H1 (cell line): ENCODE data around the gene RBP4. TPM values are rescaled to one million over a fixed set of nuclear protein-coding genes. Genes with fewer than 3 reads are reported as not detected.

Experiments
- CTCF ChIA-PET: fragments of 300-600 bp; sonication (Branson Sonifier 250); formaldehyde crosslinking; loops from one replicate; lab custom pipeline; 2021; ENCODE audit not compliant: partially characterized antibody; lab: Charles Lee
- POLR2A ChIA-PET: fragments of 300-600 bp; sonication (Branson Sonifier 250); formaldehyde crosslinking; loops from one replicate; lab custom pipeline; 2021; ENCODE audit warnings: inconsistent platforms; ENCODE audit not compliant: partially characterized antibody; lab: Charles Lee
- DNase-seq, 2 experiments: peaks; one replicate each; pipeline versions ENCODE4 v3.0.0 to v3.0.0-alpha.2; 2010 to 2022; ENCODE audit warnings: low spot score in 2 of 2, low read depth in 1 of 2, mixed read lengths in 1 of 2
- FAIRE-seq: peaks from 2 replicates; lab custom pipeline; 2011; peaks lifted over from hg19 to GRCh38; lab: Jason Lieb, UNC
- H2AFZ ChIP-seq: 2 replicates; pipeline ENCODE4 v1.8.1; 2012; ENCODE audit warnings: low read length, inconsistent platforms
- H2AK5ac ChIP-seq: 2 replicates; pipeline ENCODE4 v1.6.1; 2013; ENCODE audit warnings: low read depth, low read length
- H2BK120ac ChIP-seq: replicated peaks from 2 replicates; pipeline ENCODE3; 2013; ENCODE audit warnings: low read depth, low read length, inconsistent platforms
- H2BK12ac ChIP-seq: 2 replicates; pipeline ENCODE4 v1.6.1; 2013; ENCODE audit warnings: low read depth, low read length
- H2BK15ac ChIP-seq: 2 replicates; pipeline ENCODE4 v1.6.1; 2013; ENCODE audit warnings: low read length
- H2BK20ac ChIP-seq: 2 replicates; pipeline ENCODE4 v1.6.1; 2013; ENCODE audit warnings: low read length
- H2BK5ac ChIP-seq: 2 replicates; pipeline ENCODE4 v1.6.1; 2013; ENCODE audit warnings: low read depth, low read length
- H3K14ac ChIP-seq: 2 replicates; pipeline ENCODE4 v1.6.1; 2013; ENCODE audit warnings: inconsistent platforms; ENCODE audit not compliant: insufficient read length
- H3K18ac ChIP-seq: 2 replicates; pipeline ENCODE4 v1.6.1; 2013; ENCODE audit warnings: low read length; ENCODE audit errors: extremely low read depth
- H3K23ac ChIP-seq: 2 replicates; pipeline ENCODE4 v1.6.1; 2013; ENCODE audit warnings: inconsistent platforms; ENCODE audit not compliant: insufficient read length
- H3K23me2 ChIP-seq: 2 replicates; pipeline ENCODE4 v1.6.1; 2013; ENCODE audit warnings: low read depth, low read length
- H3K27ac ChIP-seq: 2 replicates; pipeline ENCODE4 v1.6.1; 2011; ENCODE audit warnings: low read depth, low read length, inconsistent platforms
- H3K27me3 ChIP-seq, 4 experiments: replicated peaks in 1 of 4; 1 replicate in 1 of 4; 2 replicates in 3 of 4; pipeline versions ENCODE4 v1.6.1 to v1.8.1; 2011 to 2013; ENCODE audit warnings: low read length in 3 of 4, mild to moderate bottlenecking in 3 of 4, inconsistent platforms in 2 of 4, mixed read lengths in 2 of 4, moderate library complexity in 1 of 4; ENCODE audit not compliant: control insufficient read depth in 3 of 4, insufficient read depth in 3 of 4; ENCODE audit errors: extremely low read depth in 1 of 4
- H3K36me3 ChIP-seq, 4 experiments: 2 replicates each; pipeline versions ENCODE4 v1.6.1 to v1.8.1; 2011 to 2013; ENCODE audit warnings: mild to moderate bottlenecking in 4 of 4, low read length in 3 of 4, moderate library complexity in 2 of 4, control low read depth in 1 of 4, inconsistent platforms in 1 of 4; ENCODE audit not compliant: insufficient read depth in 4 of 4, control insufficient read depth in 2 of 4
- H3K4ac ChIP-seq: replicated peaks from 2 replicates; pipeline ENCODE3; 2013; ENCODE audit warnings: low read length, low read depth, mixed read lengths, inconsistent platforms; ENCODE audit not compliant: insufficient read length
- H3K4me1 ChIP-seq, 4 experiments: replicated peaks in 1 of 4; 1 replicate in 1 of 4; 2 replicates in 3 of 4; pipeline versions ENCODE4 v1.6.1 to v1.8.1; 2011 to 2013; ENCODE audit warnings: low read length in 3 of 4, inconsistent platforms in 2 of 4, mixed read lengths in 1 of 4; ENCODE audit not compliant: insufficient read depth in 4 of 4, control insufficient read depth in 3 of 4
- H3K4me2 ChIP-seq, 2 experiments: 2 replicates each; pipeline versions ENCODE4 v1.6.1 to v1.8.1; 2011 to 2013; ENCODE audit warnings: low read depth in 2 of 2, low read length in 2 of 2, control low read depth in 1 of 2, inconsistent platforms in 1 of 2, mild to moderate bottlenecking in 1 of 2; ENCODE audit not compliant: insufficient read depth in 1 of 2
- H3K4me3 ChIP-seq, 4 experiments: fragments of 200-600, 300-600 bp in 1 of 4; sonication (generic), shearing (Covaris generic), sonication (Bioruptor Twin) in 1 of 4; 2 replicates each; pipeline versions ENCODE4 v1.5.1 to v1.8.1; 2011 to 2016; ENCODE audit warnings: low read length in 4 of 4, low read depth in 3 of 4, control low read depth in 2 of 4, inconsistent platforms in 2 of 4, mild to moderate bottlenecking in 2 of 4, mixed read lengths in 1 of 4, moderate library complexity in 1 of 4; ENCODE audit not compliant: insufficient read depth in 2 of 4; ENCODE audit errors: extremely low read depth in 1 of 4
- H3K56ac ChIP-seq: replicated peaks from 2 replicates; pipeline ENCODE3; 2013; ENCODE audit warnings: low read depth, mild to moderate bottlenecking, mixed read lengths, low read length, inconsistent platforms; ENCODE audit not compliant: insufficient read length
- H3K79me1 ChIP-seq: 2 replicates; pipeline ENCODE4 v1.6.1; 2013; ENCODE audit warnings: low read depth, low read length, control low read depth
- H3K79me2 ChIP-seq, 2 experiments: 2 replicates each; pipeline versions ENCODE4 v1.6.1 to v1.8.1; 2012 to 2013; ENCODE audit warnings: low read length in 2 of 2, mild to moderate bottlenecking in 2 of 2, inconsistent platforms in 1 of 2; ENCODE audit not compliant: insufficient read depth in 2 of 2, control insufficient read depth in 1 of 2
- H3K9ac ChIP-seq, 4 experiments: replicated peaks in 1 of 4; 1 replicate in 1 of 4; 2 replicates in 3 of 4; pipeline versions ENCODE4 v1.6.1 to v1.8.1; 2011 to 2013; ENCODE audit warnings: low read depth in 3 of 4, low read length in 3 of 4, control low read depth in 2 of 4, mild to moderate bottlenecking in 2 of 4, moderate library complexity in 2 of 4, inconsistent platforms in 1 of 4; ENCODE audit errors: extremely low read depth in 1 of 4
- H3K9me3 ChIP-seq, 2 experiments: 2 replicates each; pipeline versions ENCODE4 v1.6.1 to v1.8.1; 2012 to 2013; ENCODE audit warnings: mild to moderate bottlenecking in 2 of 2, moderate library complexity in 2 of 2, control low read depth in 1 of 2, inconsistent platforms in 1 of 2, low read depth in 1 of 2, low read length in 1 of 2, mixed read lengths in 1 of 2; ENCODE audit not compliant: insufficient read depth in 2 of 2
- H4K20me1 ChIP-seq, 2 experiments: replicated peaks in 1 of 2; 2 replicates each; pipeline versions ENCODE3 to v1.8.1; 2011 to 2013; ENCODE audit warnings: inconsistent platforms in 2 of 2, low read length in 2 of 2, mild to moderate bottlenecking in 1 of 2; ENCODE audit not compliant: insufficient read depth in 2 of 2, control insufficient read depth in 1 of 2
- H4K5ac ChIP-seq: 2 replicates; pipeline ENCODE4 v1.6.1; 2013; ENCODE audit warnings: low read length, low read depth, mixed read lengths, inconsistent platforms; ENCODE audit not compliant: insufficient read length
- H4K8ac ChIP-seq: 2 replicates; pipeline ENCODE4 v1.8.0; 2013; ENCODE audit warnings: mild to moderate bottlenecking, moderate library complexity, low read length, inconsistent platforms; ENCODE audit not compliant: insufficient read depth; ENCODE audit errors: extremely low read depth
- H4K91ac ChIP-seq: replicated peaks from 2 replicates; pipeline ENCODE3; 2013; ENCODE audit warnings: low read length, mixed read lengths, inconsistent platforms; ENCODE audit not compliant: insufficient read length
- ASH2L ChIP-seq: fragments of 200-600, 300-600 bp; sonication (generic); IDR thresholded peaks from one replicate; pipeline ENCODE4 v1.7.1; 2017; ENCODE audit warnings: low read length
- BCL11A ChIP-seq, 2 experiments: IDR thresholded peaks; one replicate each; pipeline ENCODE4 v1.6.1; 2011; ENCODE audit warnings: low read depth in 2 of 2, low read length in 2 of 2, mild to moderate bottlenecking in 2 of 2
- E2F6 ChIP-seq: IDR thresholded peaks from 2 replicates; pipeline ENCODE4 v1.6.1; 2012; ENCODE audit warnings: inconsistent platforms
- EZH2 ChIP-seq: fragments of 200-600 bp; sonication (generic); IDR thresholded peaks from 2 replicates; pipeline ENCODE4 v1.7.1; 2012; ENCODE audit warnings: low read depth, mild to moderate bottlenecking, moderate library complexity, low read length, inconsistent platforms; ENCODE audit not compliant: severe bottlenecking
- FOSL1 ChIP-seq: IDR thresholded peaks from 2 replicates; pipeline ENCODE4 v1.6.1; 2011; ENCODE audit warnings: mild to moderate bottlenecking, low read depth, low read length, moderate library complexity; ENCODE audit not compliant: insufficient read depth
- RFX5 ChIP-seq: IDR thresholded peaks from 2 replicates; pipeline ENCODE4 v1.6.1; 2011; ENCODE audit warnings: low read depth, low read length, improper control_type of control experiment, borderline replicate concordance
- SIN3A ChIP-seq, 2 experiments: IDR thresholded peaks in 1 of 2; conservative IDR thresholded peaks in 1 of 2; 2 replicates each; pipeline ENCODE4 v1.6.1; 2011 to 2012; ENCODE audit warnings: low read length in 2 of 2, improper control_type of control experiment in 1 of 2, low read depth in 1 of 2, mild to moderate bottlenecking in 1 of 2
- SIRT6 ChIP-seq: IDR thresholded peaks from one replicate; pipeline ENCODE4 v1.7.1; 2012; ENCODE audit warnings: low read length, inconsistent platforms
- SP1 ChIP-seq: IDR thresholded peaks from 2 replicates; pipeline ENCODE4 v1.6.1; 2011; ENCODE audit warnings: low read depth, low read length
- SP2 ChIP-seq: IDR thresholded peaks from 2 replicates; pipeline ENCODE4 v1.6.1; 2012; ENCODE audit warnings: mild to moderate bottlenecking, low read length, inconsistent platforms
- SUZ12 ChIP-seq: fragments of 200-600 bp; sonication (generic); IDR thresholded peaks from 2 replicates; pipeline ENCODE4 v1.6.1; 2012; ENCODE audit warnings: mild to moderate bottlenecking, inconsistent platforms, low read length, moderate library complexity, mixed read lengths
- WGBS, 2 experiments: shearing (Covaris generic) in 1 of 2; methylation state at CpG; one replicate each; pipeline versions ENCODE4 v1.1.6 to v1.1.7; 2013 to 2015; ENCODE audit warnings: low lambda C conversion rate in 2 of 2, mixed read lengths in 2 of 2, inconsistent platforms in 1 of 2, low coverage in 1 of 2, missing lambda C conversion rate in 1 of 2; ENCODE audit not compliant: insufficient replicate concordance in 2 of 2, insufficient coverage in 1 of 2, insufficient read length in 1 of 2; ENCODE audit errors: extremely low coverage in 1 of 2, missing lambda C conversion rate in 1 of 2; 5-methylcytosine and 5-hydroxymethylcytosine counted together
- polyA plus RNA-seq, 7 experiments: library from polyadenylated mRNA; depleted of rRNA in 3 of 7; stranded (reverse) in 5 of 7; unstranded in 2 of 7; fragments of >200 nt in 5 of 7; fragments of 200-250 nt in 2 of 7; gene quantifications; 1 replicate in 5 of 7; 2 replicates in 1 of 7; 4 replicates in 1 of 7; pipeline versions ENCODE4 v1.2.1 to v1.2.3, GENCODE V29; 2011 to 2013; ENCODE audit warnings: missing spikeins in 2 of 7, mixed read lengths in 2 of 7
- total RNA-seq: library from RNA; stranded (reverse); fragmentation: NEBNext Ultra II Directional; extraction: Animal tissue kit (Norgen Biotek cat#: 25700); gene quantifications from 2 replicates; pipeline ENCODE4 v1.2.1, GENCODE V29; 2021

Gene RBP4
- total and polyA plus RNA-seq, 2 of the 8 experiments (the other 6 are each of a cell fraction or from before 2014, with no cell fraction given): 0.42 to 0.97 TPM

- no peaks in the 10 kb centered on the region for H3K79me2 ChIP-seq
- H3K14ac ChIP-seq: no peak overlapping the region
- no peak overlapping the region for H4K5ac ChIP-seq
- H3K27me3 ChIP-seq: peaks cover 2 to 13% (median 11%) of the 10 kb centered on the region in 4 experiments
- DNase-seq (no peak), FAIRE-seq (no peak)
- H3K4me3 ChIP-seq: no peak overlapping the region
- CTCF ChIA-PET: interaction anchor here (1.0 to 1.9 kb wide), 4 partner anchors 9 to 120 kb away, joined by 3 to 4 read pairs (median 4); no protein-coding TSS in a partner anchor
- no peak for TF ChIP-seq SP1
- no peak for TF ChIP-seq SUZ12
- TF ChIP-seq SIN3A (conservative IDR thresholded peaks at IDR 0.05 in 1 of 2, IDR thresholded peaks at IDR 0.05 in 1 of 2; ENCODE audit: low read depth in 1 of 2, low read length in 2 of 2): no peak
- TF ChIP-seq FOSL1: no peak
- TF ChIP-seq SIRT6: no peak
- no peak for TF ChIP-seq BCL11A (IDR thresholded peaks at IDR 0.05; ENCODE audit: low read depth in 2 of 2, low read length in 2 of 2)
- no peak for TF ChIP-seq RFX5
- no peak for TF ChIP-seq EZH2
- TF ChIP-seq ASH2L: no peak
- no peak for TF ChIP-seq E2F6
- TF ChIP-seq SP2: no peak
- H2BK20ac ChIP-seq: no peak overlapping the region
- no peak overlapping the region for H2BK12ac ChIP-seq
- no peaks in the 10 kb centered on the region for H3K79me1 ChIP-seq
- no peak overlapping the region for H3K56ac ChIP-seq
- H3K9me3 ChIP-seq: no peaks in the 10 kb centered on the region
- H3K18ac ChIP-seq: no peak overlapping the region
- no peak overlapping the region for H2AFZ ChIP-seq
- H3K23ac ChIP-seq: no peak overlapping the region
- H3K9ac ChIP-seq: no peak overlapping the region
- H2BK120ac ChIP-seq: no peak overlapping the region
- no peak overlapping the region for H2BK15ac ChIP-seq
- no peak overlapping the region for H3K4ac ChIP-seq
- no peak overlapping the region for H3K27ac ChIP-seq
- 94% methylated on average over 6 of the region's 6 CpGs; no CpG with 5 or more reads in 1 of the 2 experiments for WGBS, 2 experiments
- H2AK5ac ChIP-seq: no peak overlapping the region
- POLR2A ChIA-PET: no interaction called here
- no peak overlapping the region for H3K4me2 ChIP-seq
- H3K23me2 ChIP-seq: no peaks in the 10 kb centered on the region
- H4K91ac ChIP-seq: no peak overlapping the region
- peaks cover 0 to 2% of the 10 kb centered on the region in 2 experiments for H4K20me1 ChIP-seq
- no peaks in the 10 kb centered on the region for H3K4me1 ChIP-seq
- no peak overlapping the region for H4K8ac ChIP-seq
- no peak overlapping the region for H2BK5ac ChIP-seq
- H3K36me3 ChIP-seq: no peaks in the 10 kb centered on the region
Observed at GRCh38 chr10:93560541-93560940, 40.5 kb downstream of the RBP4 start.
